Fibroblast of lung (primary cell): ENCODE results near the gene NEUROD2. TPM values are rescaled to one million over a fixed set of nuclear protein-coding genes. Genes with fewer than 3 reads are reported as not detected.

Experiments
- DNase-seq, 2 donors: peaks; one replicate each; pipeline versions ENCODE4 v3.0.0 to v3.0.0-alpha.2; 2010; ENCODE audit warnings: low read depth in 2 of 2
- H2AFZ ChIP-seq: 2 replicates; pipeline ENCODE4 v1.5.1; 2012; ENCODE audit warnings: low read length, control low read depth, inconsistent platforms
- H3K27ac ChIP-seq: 2 replicates; pipeline ENCODE4 v1.5.1; 2011; ENCODE audit warnings: low read length, control low read depth; ENCODE audit not compliant: insufficient read depth
- H3K27me3 ChIP-seq: 2 replicates; pipeline ENCODE4 v1.5.1; 2011; ENCODE audit warnings: mild to moderate bottlenecking, low read length; ENCODE audit not compliant: control insufficient read depth, insufficient read depth
- H3K36me3 ChIP-seq: 2 replicates; pipeline ENCODE4 v1.5.1; 2011; ENCODE audit warnings: low read length; ENCODE audit not compliant: control insufficient read depth, insufficient read depth
- H3K4me1 ChIP-seq: 2 replicates; pipeline ENCODE4 v1.5.1; 2011; ENCODE audit warnings: low read length; ENCODE audit not compliant: control insufficient read depth, insufficient read depth; ENCODE audit errors: extremely low read depth
- H3K4me2 ChIP-seq: 2 replicates; pipeline ENCODE4 v1.5.1; 2011; ENCODE audit warnings: low read length, control low read depth; ENCODE audit not compliant: insufficient read depth; ENCODE audit errors: extremely low read depth
- H3K4me3 ChIP-seq, 4 experiments: fragments of 200-600 bp in 1 of 4; sonication (generic) in 1 of 4; replicated peaks in 1 of 4; 2 replicates each; pipeline ENCODE4 v1.5.1; 2011 to 2016; ENCODE audit warnings: low read length in 4 of 4, low read depth in 3 of 4, mild to moderate bottlenecking in 3 of 4, control low read depth in 2 of 4, inconsistent platforms in 1 of 4, mixed read lengths in 1 of 4; ENCODE audit not compliant: insufficient read depth in 1 of 4; ENCODE audit errors: control extremely low read depth in 1 of 4
- H3K79me2 ChIP-seq: 2 replicates; pipeline ENCODE4 v1.5.1; 2012; ENCODE audit warnings: mild to moderate bottlenecking, low read length, inconsistent platforms; ENCODE audit not compliant: control insufficient read depth, insufficient read depth
- H3K9ac ChIP-seq: 2 replicates; pipeline ENCODE4 v1.5.1; 2011; ENCODE audit warnings: mild to moderate bottlenecking, low read length, control low read depth; ENCODE audit not compliant: insufficient read depth
- H3K9me3 ChIP-seq: 2 replicates; pipeline ENCODE4 v1.5.1; 2012; ENCODE audit warnings: low read depth, low read length; ENCODE audit not compliant: control insufficient read depth, insufficient read depth
- H4K20me1 ChIP-seq: 2 replicates; pipeline ENCODE4 v1.5.1; 2011; ENCODE audit warnings: low read length; ENCODE audit not compliant: control insufficient read depth, insufficient read depth; ENCODE audit errors: extremely low read depth
- CTCF ChIP-seq, 2 donors: IDR thresholded peaks in 1 of 2; conservative IDR thresholded peaks in 1 of 2; 1 replicate in 1 of 2; 2 replicates in 1 of 2; pipeline ENCODE4 v1.5.1; 2011 to 2012; ENCODE audit warnings: low read length in 2 of 2, control low read depth in 1 of 2, inconsistent platforms in 1 of 2, low read depth in 1 of 2, mild to moderate bottlenecking in 1 of 2
- EZH2 ChIP-seq: IDR thresholded peaks from 2 replicates; pipeline ENCODE4 v1.5.1; 2012; ENCODE audit warnings: low read length, control low read depth, mild to moderate bottlenecking; ENCODE audit errors: missing control alignments
- polyA plus RNA-seq, 2 donors: library from polyadenylated mRNA; depleted of rRNA in 1 of 2; stranded (reverse) in 1 of 2; unstranded in 1 of 2; fragments of >200 nt; gene quantifications; 2 replicates each; pipeline ENCODE4 v1.2.1, GENCODE V29; 2011 to 2012; ENCODE audit warnings: missing spikeins in 1 of 2
- total RNA-seq: library from RNA; depleted of rRNA; stranded (reverse); fragments of >200 nt; gene quantifications from 2 replicates; pipeline ENCODE4 v1.2.1, GENCODE V29; 2014

The NEUROD2 gene
- total and polyA plus RNA-seq, 2 donors (not counting 1 experiment from before 2014, with no cell fraction given), result not detected

GRCh38 chr17:39639043-39639442 lies 31.3 kb upstream of the NEUROD2 start:
- Histone ChIP-seq H3K4me3 (no peak overlapping the region), H3K9me3 (no peaks in the 10 kb centered on the region), H3K27me3 (no peaks in the 10 kb centered on the region), H3K4me2 (no peak overlapping the region), H3K36me3 (no peaks in the 10 kb centered on the region), H3K4me1 (peaks cover 16% of the 10 kb centered on the region), H3K27ac (no peak overlapping the region), H4K20me1 (peaks cover 1% of the 10 kb centered on the region), H3K79me2 (peaks cover 26% of the 10 kb centered on the region), H3K9ac (no peak overlapping the region), H2AFZ (no peak overlapping the region)
- TF ChIP-seq EZH2 (no peak), CTCF (conservative IDR thresholded peaks at IDR 0.05 in 1 of 2, IDR thresholded peaks at IDR 0.05 in 1 of 2; ENCODE audit: low read depth in 1 of 2, low read length in 2 of 2) (no peak)
- no peak for DNase-seq

GRCh38 chr17:39638317-39638716 lies 30.6 kb upstream of the NEUROD2 start:
- H3K79me2 ChIP-seq, result peaks cover 24% of the 10 kb centered on the region
- H3K4me2 ChIP-seq, result peak overlapping the region; percentile 76
- H3K36me3 ChIP-seq, result no peaks in the 10 kb centered on the region
- H3K27me3 ChIP-seq, result no peaks in the 10 kb centered on the region
- H3K4me3 ChIP-seq, result peak overlapping the region; percentile 78 to 99 (median 83)
- no peak overlapping the region for H3K9ac ChIP-seq
- H3K9me3 ChIP-seq, result no peaks in the 10 kb centered on the region
- DNase-seq, result no peak
- H4K20me1 ChIP-seq, result peaks cover 1% of the 10 kb centered on the region
- no peak overlapping the region for H2AFZ ChIP-seq
- no peak for TF ChIP-seq CTCF (conservative IDR thresholded peaks at IDR 0.05 in 1 of 2, IDR thresholded peaks at IDR 0.05 in 1 of 2; ENCODE audit: low read depth in 1 of 2, low read length in 2 of 2)
- no peak for TF ChIP-seq EZH2
- H3K27ac ChIP-seq, result no peak overlapping the region
- H3K4me1 ChIP-seq, result peaks cover 15% of the 10 kb centered on the region

- Histone ChIP-seq H3K27me3 (no peaks in the 10 kb centered on the region), H3K27ac (peak within 1 kb of the TSS; percentile 83), H3K36me3 (no peaks in the 10 kb centered on the region), H3K4me3 (peak within 1 kb of the TSS; percentile 78 to 99 (median 83)), H4K20me1 (peaks cover 1% of the 10 kb centered on the region), H3K4me2 (peak within 1 kb of the TSS; percentile 94), H2AFZ (peak within 1 kb of the TSS; percentile 88), H3K79me2 (peaks cover 24% of the 10 kb centered on the region), H3K9me3 (no peaks in the 10 kb centered on the region), H3K9ac (peak within 1 kb of the TSS; percentile 88), H3K4me1 (peaks cover 13% of the 10 kb centered on the region)
- peak; percentile 88 to 89 for DNase-seq
- TF ChIP-seq EZH2, result no peak
- no peak for TF ChIP-seq CTCF (conservative IDR thresholded peaks at IDR 0.05 in 1 of 2, IDR thresholded peaks at IDR 0.05 in 1 of 2; ENCODE audit: low read depth in 1 of 2, low read length in 2 of 2)
These were observed 29.4 kb upstream of the NEUROD2 start, which contains the start of gene STARD3 for GRCh38 chr17:39636927-39637736. Gene STARD3, plus strand, starts transcription at chr17:39637144. Its CDS starts 16,388 bp downstream, at chr17:39653532.
